ENCODE measurements around the gene AGO3. TPM values are rescaled to one million over a fixed set of nuclear protein-coding genes. Genes with fewer than 3 reads are reported as not detected.

The AGO3 gene
- total RNA-seq, 6 experiments from 2014 or later = 18.3 to 24.0 (median 21.4) TPM

- Mint-ChIP-seq H3K36me3 (ENCODE audit: low read depth) (no peaks in the 10 kb centered on the region), H3K27me3 (ENCODE audit: insufficient read depth) (no peaks in the 10 kb centered on the region; the same call in 1 of the 2 replicates), H3K4me1 (ENCODE audit: low read depth) (peaks cover 24% of the 10 kb centered on the region), H3K9me3 (no peaks in the 10 kb centered on the region), H3K27ac (no peak overlapping the region), H3K4me3 (no peak overlapping the region)
- no peak for DNase-seq
- no peak for TF ChIP-seq CTCF (IDR thresholded peaks at IDR 0.05)
Observed at GRCh38 chr1:36097693-36098585, 167.0 kb downstream of the AGO3 start.

- Mint-ChIP-seq H3K27ac (no peak overlapping the region), H3K36me3 (ENCODE audit: low read depth) (no peaks in the 10 kb centered on the region), H3K4me3 (no peak overlapping the region), H3K9me3 (no peaks in the 10 kb centered on the region), H3K4me1 (ENCODE audit: low read depth) (peaks cover 24% of the 10 kb centered on the region), H3K27me3 (ENCODE audit: insufficient read depth) (no peaks in the 10 kb centered on the region; the same call in 1 of the 2 replicates)
- TF ChIP-seq CTCF (IDR thresholded peaks at IDR 0.05) = no peak
- no peak for DNase-seq
Observed at GRCh38 chr1:36098650-36099365, 167.9 kb downstream of the AGO3 start.

GRCh38 chr1:36099681-36100341 is 168.9 kb downstream of the AGO3 start:
- Mint-ChIP-seq H3K27me3 (ENCODE audit: insufficient read depth) (no peaks in the 10 kb centered on the region; the same call in 1 of the 2 replicates), H3K27ac (peak overlapping the region; percentile 58), H3K9me3 (no peaks in the 10 kb centered on the region), H3K4me3 (peak overlapping the region; percentile 26), H3K4me1 (ENCODE audit: low read depth) (peaks cover 24% of the 10 kb centered on the region), H3K36me3 (ENCODE audit: low read depth) (no peaks in the 10 kb centered on the region)
- TF ChIP-seq CTCF (IDR thresholded peaks at IDR 0.05) = peak; percentile 95
- peak; percentile 58 for DNase-seq

- DNase-seq = no peak
- Mint-ChIP-seq H3K9me3 (no peaks in the 10 kb centered on the region), H3K27me3 (ENCODE audit: insufficient read depth) (no peaks in the 10 kb centered on the region; the same call in 1 of the 2 replicates), H3K4me1 (ENCODE audit: low read depth) (peaks cover 24% of the 10 kb centered on the region), H3K27ac (peak overlapping the region; percentile 58), H3K4me3 (peak overlapping the region; percentile 26; the same call in 1 of the 2 replicates), H3K36me3 (ENCODE audit: low read depth) (no peaks in the 10 kb centered on the region)
- TF ChIP-seq CTCF (IDR thresholded peaks at IDR 0.05) = no peak
Observed at GRCh38 chr1:36100376-36100775, 169.5 kb downstream of the AGO3 start.

GRCh38 chr1:36101546-36101945 is 170.6 kb downstream of the AGO3 start:
- Mint-ChIP-seq H3K9me3 (no peaks in the 10 kb centered on the region), H3K36me3 (ENCODE audit: low read depth) (no peaks in the 10 kb centered on the region), H3K4me3 (no peak overlapping the region), H3K27ac (no peak overlapping the region), H3K4me1 (ENCODE audit: low read depth) (peaks cover 16% of the 10 kb centered on the region), H3K27me3 (ENCODE audit: insufficient read depth) (no peaks in the 10 kb centered on the region; the same call in 1 of the 2 replicates)
- no peak for TF ChIP-seq CTCF (IDR thresholded peaks at IDR 0.05)
- DNase-seq = no peak
